Ishikawa (cell line): Measurements from ENCODE around the gene HSP90AB1.

ENCODE experiments used
- CEBPB ChIP-seq: IDR thresholded peaks from 2 replicates; pipeline ENCODE4 v1.6.1; 2012
- CREB1 ChIP-seq: IDR thresholded peaks from 2 replicates; pipeline ENCODE4 v1.6.1; 2012; ENCODE audit warnings: low read depth
- EGR1 ChIP-seq: IDR thresholded peaks from 2 replicates; pipeline ENCODE4 v1.6.1; 2012
- EP300 ChIP-seq: IDR thresholded peaks from 2 replicates; pipeline ENCODE4 v1.6.1; 2012; ENCODE audit warnings: borderline replicate concordance
- FOXM1 ChIP-seq: IDR thresholded peaks from 2 replicates; pipeline ENCODE4 v1.6.1; 2012; ENCODE audit warnings: low read depth, borderline replicate concordance
- NFIC ChIP-seq: IDR thresholded peaks from 2 replicates; pipeline ENCODE4 v1.6.1; 2012
- RAD21 ChIP-seq: IDR thresholded peaks from 2 replicates; pipeline ENCODE4 v1.6.1; 2012; ENCODE audit warnings: low read depth
- TAF1 ChIP-seq: IDR thresholded peaks from 2 replicates; pipeline ENCODE4 v1.6.1; 2012; ENCODE audit warnings: low read depth, mild to moderate bottlenecking
- TCF12 ChIP-seq: IDR thresholded peaks from 2 replicates; pipeline ENCODE4 v1.6.1; 2012; ENCODE audit warnings: low read depth
- TEAD4 ChIP-seq: IDR thresholded peaks from 2 replicates; pipeline ENCODE4 v1.6.1; 2012
- YY1 ChIP-seq: IDR thresholded peaks from 2 replicates; pipeline ENCODE4 v1.6.1; 2012; ENCODE audit warnings: low read depth
- ZBTB7A ChIP-seq: IDR thresholded peaks from 2 replicates; pipeline ENCODE4 v1.6.1; 2012; ENCODE audit warnings: low read depth
- TF ChIP-seq, protein P1 (sequence below): IDR thresholded peaks from 2 replicates; pipeline ENCODE4 v1.6.1; 2012
- TF ChIP-seq, protein P2 (sequence below): IDR thresholded peaks from 2 replicates; pipeline ENCODE4 v1.6.1; 2012
- TF ChIP-seq, protein P3 (sequence below): IDR thresholded peaks from 2 replicates; pipeline ENCODE4 v1.6.1; 2012; ENCODE audit warnings: low read depth, mild to moderate bottlenecking

Gene HSP90AB1

GRCh38 chr6:44207966-44208365 is 38.9 kb upstream of the HSP90AB1 start:
- TF ChIP-seq EP300 (no peak), EGR1 (no peak), CEBPB (no peak), YY1 (no peak)
- TF ChIP-seq, protein P1, sequence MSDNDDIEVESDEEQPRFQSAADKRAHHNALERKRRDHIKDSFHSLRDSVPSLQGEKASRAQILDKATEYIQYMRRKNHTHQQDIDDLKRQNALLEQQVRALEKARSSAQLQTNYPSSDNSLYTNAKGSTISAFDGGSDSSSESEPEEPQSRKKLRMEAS = no peak

DNA sequence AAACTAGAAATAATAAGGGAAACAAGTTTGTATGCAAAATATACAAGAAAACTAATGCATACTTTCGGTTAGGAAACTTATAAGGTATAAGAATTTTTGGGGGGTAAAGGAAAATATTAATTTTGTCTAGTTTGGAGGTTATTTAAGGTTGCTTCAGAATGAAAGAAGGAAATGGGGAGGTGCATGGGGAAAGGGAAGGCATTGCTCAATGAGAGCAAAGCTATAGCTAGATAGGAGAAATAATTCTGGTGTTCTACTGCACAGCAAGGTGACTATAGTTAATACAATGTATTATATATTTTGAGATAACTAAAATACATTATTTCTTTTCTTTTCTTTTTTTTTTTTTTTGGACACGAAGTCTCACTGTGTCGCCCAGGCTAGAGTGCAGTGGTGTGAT is 35.6 kb upstream of the HSP90AB1 start:
- TF ChIP-seq TCF12 (no peak), NFIC (no peak), RAD21 (no peak), EGR1 (no peak), TAF1 (no peak)
- TF ChIP-seq, protein P2, sequence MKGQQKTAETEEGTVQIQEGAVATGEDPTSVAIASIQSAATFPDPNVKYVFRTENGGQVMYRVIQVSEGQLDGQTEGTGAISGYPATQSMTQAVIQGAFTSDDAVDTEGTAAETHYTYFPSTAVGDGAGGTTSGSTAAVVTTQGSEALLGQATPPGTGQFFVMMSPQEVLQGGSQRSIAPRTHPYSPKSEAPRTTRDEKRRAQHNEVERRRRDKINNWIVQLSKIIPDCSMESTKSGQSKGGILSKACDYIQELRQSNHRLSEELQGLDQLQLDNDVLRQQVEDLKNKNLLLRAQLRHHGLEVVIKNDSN = no peak

DNA sequence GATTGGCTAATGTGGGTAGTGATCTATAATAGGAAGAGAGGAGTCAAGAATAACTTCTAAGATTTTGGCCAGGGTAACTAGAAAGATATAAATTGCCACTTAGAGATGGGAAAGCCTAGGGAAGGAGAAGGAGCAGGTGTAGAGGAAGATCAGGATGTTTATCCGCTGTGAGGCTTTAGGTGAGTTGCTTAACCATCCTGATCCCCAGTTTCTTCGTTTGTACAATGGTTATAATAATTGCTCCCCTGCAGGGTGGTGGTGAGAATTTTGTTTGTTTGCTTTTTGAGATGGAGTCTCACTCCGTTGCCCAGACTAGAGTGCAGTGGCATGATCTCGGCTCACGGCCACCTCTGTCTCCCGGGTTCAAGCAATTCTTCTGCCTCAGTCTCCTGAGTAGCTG is 32.6 kb upstream of the HSP90AB1 start:
- TF ChIP-seq, protein P3, sequence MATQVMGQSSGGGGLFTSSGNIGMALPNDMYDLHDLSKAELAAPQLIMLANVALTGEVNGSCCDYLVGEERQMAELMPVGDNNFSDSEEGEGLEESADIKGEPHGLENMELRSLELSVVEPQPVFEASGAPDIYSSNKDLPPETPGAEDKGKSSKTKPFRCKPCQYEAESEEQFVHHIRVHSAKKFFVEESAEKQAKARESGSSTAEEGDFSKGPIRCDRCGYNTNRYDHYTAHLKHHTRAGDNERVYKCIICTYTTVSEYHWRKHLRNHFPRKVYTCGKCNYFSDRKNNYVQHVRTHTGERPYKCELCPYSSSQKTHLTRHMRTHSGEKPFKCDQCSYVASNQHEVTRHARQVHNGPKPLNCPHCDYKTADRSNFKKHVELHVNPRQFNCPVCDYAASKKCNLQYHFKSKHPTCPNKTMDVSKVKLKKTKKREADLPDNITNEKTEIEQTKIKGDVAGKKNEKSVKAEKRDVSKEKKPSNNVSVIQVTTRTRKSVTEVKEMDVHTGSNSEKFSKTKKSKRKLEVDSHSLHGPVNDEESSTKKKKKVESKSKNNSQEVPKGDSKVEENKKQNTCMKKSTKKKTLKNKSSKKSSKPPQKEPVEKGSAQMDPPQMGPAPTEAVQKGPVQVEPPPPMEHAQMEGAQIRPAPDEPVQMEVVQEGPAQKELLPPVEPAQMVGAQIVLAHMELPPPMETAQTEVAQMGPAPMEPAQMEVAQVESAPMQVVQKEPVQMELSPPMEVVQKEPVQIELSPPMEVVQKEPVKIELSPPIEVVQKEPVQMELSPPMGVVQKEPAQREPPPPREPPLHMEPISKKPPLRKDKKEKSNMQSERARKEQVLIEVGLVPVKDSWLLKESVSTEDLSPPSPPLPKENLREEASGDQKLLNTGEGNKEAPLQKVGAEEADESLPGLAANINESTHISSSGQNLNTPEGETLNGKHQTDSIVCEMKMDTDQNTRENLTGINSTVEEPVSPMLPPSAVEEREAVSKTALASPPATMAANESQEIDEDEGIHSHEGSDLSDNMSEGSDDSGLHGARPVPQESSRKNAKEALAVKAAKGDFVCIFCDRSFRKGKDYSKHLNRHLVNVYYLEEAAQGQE = no peak
- TF ChIP-seq YY1 = no peak
- TF ChIP-seq CREB1 = no peak

DNA sequence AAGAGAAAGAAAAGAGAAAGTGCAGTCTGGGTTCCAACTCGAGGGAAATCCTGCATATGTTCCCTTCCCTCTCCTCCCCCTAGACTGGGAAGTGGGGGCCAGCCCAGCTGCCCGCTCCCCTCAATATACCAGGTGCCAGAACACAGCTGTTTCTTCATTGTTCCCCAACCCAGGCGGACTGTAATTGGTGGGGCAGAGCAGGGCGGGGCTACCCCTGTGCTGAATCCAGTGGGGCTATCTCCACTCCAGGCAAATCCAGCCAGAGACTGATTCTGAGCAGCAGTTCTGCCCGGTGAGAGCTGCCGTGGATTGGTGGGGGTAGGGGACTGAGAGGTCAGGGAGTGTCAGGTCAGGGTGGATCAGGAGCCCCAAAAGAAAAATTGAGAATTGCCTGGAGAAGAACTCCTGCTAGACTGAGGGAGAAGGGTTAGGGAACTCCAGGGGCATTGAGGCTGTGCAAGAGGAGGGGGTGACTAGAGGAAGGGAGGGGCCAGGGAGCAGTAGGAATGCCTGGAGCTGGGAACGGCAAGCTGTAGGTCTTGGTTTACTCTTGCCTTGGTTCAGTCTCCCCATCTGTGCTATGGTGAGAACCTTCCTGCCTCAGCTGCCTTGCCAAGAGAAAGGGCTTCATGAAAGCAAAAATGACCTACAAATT is 30.1 kb upstream of the HSP90AB1 start, which contains the start of gene MYMX:
Gene MYMX, plus strand, starts transcription at position 250 of the 655 bp plus-strand sequence. CDS start 546 bp downstream, outside the sequence.
- TF ChIP-seq EGR1 = no peak
- no peak for TF ChIP-seq RAD21
- no peak for TF ChIP-seq EP300
- TF ChIP-seq, protein P1 = no peak
- no peak for TF ChIP-seq TAF1
- no peak for TF ChIP-seq NFIC
- TF ChIP-seq, protein P3 = no peak
- no peak for TF ChIP-seq TCF12
- no peak for TF ChIP-seq FOXM1
- no peak for TF ChIP-seq YY1
- no peak for TF ChIP-seq ZBTB7A
- TF ChIP-seq, protein P2 = no peak
- TF ChIP-seq TEAD4 = no peak

- TF ChIP-seq, protein P2 = no peak
- peak; percentile 95 for TF ChIP-seq TCF12
- TF ChIP-seq CEBPB = peak; percentile 18; the same call in 1 of the 2 replicates
- peak; percentile 74 for TF ChIP-seq TEAD4
- TF ChIP-seq FOXM1 = peak; percentile 79
- peak; percentile 96 for TF ChIP-seq NFIC
- TF ChIP-seq ZBTB7A = no peak
- peak; percentile 48; the same call in 1 of the 2 replicates for TF ChIP-seq YY1
- TF ChIP-seq, protein P1 = peak; percentile 98
- peak; percentile 17; the same call in 1 of the 2 replicates for TF ChIP-seq EGR1
- TF ChIP-seq, protein P3 = no peak
- TF ChIP-seq CREB1 = no peak
- peak; percentile 91 for TF ChIP-seq EP300
- 0 out of 2 replicates have a peak, but pooled peaks have one; percentile 30 for TF ChIP-seq TAF1
- TF ChIP-seq RAD21 = peak; percentile 2; the same call in 1 of the 2 replicates
Observed at GRCh38 chr6:44217332-44218143, 29.4 kb upstream of the HSP90AB1 start.
